NCI-H510A (cell line): Measurements from ENCODE around the gene RNF19B.
A peak's percentile ranks its signal among the peaks of the same experiment; 100 is the strongest.

Experiments used
- DNase-seq: peaks from one replicate; lab custom pipeline; 2025; lab: John Stamatoyannopoulos, UW

The RNF19B gene

DNA sequence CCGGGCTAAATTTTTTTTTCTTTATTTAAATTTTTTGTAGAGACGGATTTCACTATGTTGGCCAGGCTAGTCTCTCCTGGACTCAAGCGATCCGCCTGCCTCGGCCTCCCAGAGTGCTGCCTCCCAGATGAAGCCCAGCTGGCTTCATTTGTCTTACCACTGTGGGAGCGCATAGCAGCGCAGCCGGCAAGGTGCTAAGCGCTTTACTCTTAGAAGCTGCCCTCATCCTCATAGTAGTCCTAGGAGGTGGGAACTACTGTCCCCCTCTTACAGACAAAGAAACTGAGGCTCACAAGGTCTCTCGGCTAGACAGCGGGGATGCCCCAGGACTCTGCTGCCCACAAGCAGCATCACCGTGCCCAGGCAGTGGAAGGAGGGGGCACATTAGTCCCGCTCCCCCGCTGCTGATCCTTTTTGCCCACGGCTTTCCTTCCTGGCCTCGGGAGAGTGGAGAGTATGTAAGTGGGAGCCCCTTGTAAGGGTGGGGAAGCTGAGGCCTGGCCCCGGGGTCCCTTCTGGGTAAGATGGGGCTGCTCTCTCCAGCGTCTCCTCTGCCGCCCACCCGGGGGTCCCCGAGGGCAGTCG lies 64.1 kb downstream of the RNF19B start:
- DNase-seq: no peak

DNA sequence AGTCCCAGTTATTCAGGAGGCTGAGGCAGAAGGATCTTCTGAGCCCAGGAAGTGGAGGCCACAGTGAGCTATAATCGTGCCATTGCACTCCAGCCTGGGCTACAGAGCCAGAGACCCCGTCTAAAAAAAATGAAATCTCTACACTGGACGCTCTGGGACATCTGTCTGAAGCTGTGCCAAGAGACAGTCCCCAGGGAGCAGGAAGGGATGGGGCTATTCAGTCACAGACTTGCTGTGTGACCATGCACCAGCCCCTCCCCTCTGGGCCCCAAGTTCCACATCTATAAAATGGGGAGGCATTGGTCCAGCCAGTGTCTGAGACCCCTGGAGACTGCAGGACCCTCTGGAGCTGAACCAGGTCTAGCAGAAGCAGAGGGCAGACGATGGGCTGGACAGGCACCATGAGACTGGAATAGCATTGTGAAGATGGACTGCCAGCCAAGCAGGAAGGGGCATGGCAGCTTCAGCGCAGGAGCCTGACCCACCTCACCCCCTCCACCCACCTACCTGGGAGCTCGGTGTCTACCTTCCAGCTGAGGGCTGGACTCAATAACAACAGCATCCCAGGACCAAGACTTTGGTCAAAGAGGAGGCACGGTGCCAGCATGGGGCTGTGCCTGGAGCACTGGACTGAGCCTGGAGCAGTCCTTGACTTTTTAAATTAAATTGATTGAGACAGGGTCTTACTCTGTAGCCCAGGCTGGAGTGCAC lies 64.9 kb downstream of the RNF19B start:
- no peak for DNase-seq

DNA sequence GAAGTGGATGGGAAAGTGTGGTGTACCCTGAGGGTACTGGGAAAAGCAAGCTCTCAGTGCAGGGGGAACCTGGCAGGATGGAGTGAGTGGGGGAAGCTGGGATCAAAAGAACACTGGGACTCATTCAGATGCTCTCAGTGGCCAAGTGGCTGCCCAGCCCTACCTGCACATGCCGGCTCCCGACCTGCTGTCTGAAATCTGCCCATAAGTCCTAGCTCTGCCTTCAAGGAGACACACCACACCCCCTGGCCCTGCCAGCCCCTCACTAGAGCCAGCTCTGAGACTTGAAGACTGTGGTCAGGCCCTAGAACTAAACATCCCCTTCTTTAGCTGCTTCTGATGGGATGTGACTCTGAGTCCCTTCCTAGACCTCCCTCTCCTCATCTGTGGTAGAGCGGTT lies 65.7 kb downstream of the RNF19B start:
- DNase-seq: no peak

DNA sequence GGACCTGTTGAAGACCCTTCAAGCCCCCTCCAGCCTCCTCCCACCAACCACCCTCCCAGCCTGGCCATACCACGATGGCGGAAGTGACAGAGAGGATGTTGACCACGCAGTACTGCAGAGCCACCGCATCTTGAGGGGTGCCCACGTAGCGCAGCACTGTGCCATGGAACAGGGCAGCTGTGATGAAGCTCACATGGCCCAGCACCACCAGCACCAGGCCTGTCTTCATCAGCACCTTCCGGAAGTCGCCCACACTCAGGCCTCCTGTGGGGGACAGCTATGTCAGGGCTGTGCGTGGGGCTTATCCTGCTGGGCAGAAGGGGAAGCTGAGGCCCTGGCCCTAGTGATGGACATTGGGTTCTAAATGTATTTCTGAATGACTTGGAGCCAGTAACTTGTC lies 66.6 kb downstream of the RNF19B start:
- no peak for DNase-seq

DNA sequence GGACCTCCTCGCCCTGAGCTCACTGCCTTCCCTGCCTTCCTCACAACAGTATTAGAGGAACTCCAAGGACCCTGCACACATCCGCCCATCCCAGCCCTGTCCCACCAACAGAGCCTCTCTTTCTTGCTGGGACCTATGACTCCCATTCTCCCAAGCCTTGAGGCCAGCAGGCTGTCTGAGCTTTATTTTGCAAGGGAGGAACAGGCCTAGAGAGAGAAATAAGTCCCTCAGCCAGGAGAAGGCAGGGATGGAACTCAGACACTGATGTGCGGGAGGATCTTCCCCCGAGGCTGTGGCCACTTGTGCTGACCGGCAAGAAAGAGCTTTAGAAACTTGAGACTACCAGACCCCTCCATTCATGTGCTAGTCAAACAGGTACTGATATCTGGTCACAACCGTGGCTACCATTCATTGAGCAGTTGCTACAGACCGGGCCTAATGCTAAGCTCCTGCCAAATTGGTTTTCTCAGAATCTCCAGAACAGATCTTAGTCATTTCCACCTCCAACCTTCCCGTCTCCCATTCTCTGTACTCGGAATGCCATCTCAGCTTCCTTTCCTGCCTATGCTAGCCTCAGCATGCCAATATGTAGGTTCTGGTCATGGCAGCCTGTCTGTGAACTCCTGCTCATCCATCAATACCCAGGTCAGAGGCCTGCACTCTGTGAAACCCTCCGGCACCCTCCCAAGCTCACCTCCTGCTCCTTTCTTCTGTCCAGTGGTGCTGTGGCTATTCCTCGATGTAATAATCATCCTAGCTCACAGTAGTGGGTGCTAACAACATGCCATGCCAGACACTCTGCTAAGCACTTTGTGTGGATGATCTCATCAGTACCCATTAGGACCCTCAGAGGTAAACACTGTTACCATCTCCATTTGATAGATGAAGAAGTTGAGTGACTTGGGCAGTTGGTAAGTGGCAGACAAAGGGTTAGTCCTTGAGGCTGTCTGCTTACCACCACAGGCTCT lies 67.2 kb downstream of the RNF19B start:
- DNase-seq: no peak

DNA sequence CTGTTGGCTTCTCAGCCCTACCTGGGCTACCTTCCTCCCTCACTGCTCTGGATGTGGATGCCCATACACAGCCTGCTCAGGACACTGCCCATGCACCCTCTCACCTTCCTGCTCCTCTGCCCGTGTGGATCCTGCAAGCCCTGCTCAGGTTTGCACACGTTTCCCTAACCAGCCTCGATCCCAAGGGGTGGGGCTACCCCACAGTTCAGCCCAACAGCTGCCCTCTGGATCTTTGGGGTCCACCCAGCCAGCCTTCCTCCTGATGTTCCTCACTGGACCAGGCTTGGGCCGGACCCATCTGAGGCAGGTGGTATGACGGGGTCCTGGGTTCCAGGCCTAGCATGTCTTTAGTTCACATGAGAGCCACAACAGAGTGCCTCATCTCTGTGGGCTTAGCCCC lies 68.2 kb downstream of the RNF19B start:
- no peak for DNase-seq

DNA sequence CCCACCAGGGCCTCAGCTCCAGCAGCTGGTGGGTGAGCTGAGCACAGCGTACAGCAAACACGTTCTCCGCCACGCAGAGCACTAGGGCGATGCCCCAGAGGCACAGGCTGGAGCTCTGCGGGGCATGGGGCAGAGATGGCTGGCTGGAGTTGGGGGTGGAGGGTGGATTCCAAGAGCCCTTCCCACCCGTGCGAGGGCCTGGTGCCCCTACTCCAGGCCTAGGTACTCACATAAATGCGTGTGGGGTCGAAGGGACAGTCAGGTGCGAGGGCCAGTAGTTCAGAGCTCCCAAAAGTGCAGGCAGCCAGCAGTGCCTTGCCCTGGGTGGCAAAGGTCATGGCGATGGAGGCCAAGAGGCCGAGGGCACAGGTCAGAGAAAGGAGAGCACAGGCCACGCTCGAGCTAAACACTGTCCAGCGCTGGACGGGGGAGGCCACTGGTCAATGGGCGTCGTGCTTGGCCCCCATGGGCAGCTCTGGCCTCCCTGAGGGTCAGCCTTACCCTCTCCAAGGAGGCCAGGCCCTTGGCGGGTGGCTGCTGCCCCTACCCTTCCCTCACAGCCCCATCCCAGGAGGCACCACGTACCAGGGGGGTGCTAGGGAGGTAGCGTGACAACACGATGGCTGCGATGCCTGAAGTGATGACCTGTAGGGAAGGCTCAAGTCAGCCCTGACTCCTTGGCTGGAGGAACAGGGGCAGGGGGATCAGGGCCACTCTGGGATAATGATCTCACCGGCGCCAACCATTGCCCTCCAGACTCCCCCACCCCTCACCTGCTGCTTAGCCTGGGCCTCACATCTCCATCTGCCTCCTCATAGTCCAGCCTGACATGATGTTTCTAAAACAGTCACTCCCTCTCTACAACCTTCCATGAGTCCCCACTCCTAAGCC lies 69.0 kb downstream of the RNF19B start:
- no peak for DNase-seq

DNA sequence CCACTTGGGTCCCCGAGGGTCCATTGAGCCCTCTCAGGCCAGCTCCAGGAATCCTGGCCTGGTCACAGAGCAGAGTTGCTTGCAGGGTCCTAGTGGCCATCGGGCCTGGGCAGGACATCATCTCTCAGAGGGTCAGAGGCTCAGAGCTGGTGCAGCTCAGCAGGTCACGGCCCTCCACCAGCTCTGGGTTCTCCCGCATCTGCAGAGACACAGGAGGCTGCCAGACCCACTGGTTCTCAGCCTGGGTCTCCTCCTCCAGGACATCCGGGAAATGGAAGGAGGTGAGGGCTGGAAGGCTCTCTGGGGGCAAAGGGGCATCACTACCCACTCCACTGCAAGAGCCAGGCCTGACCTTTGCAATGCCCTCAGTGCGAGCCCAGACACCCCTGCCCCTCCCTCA lies 69.9 kb downstream of the RNF19B start:
- DNase-seq: no peak

DNA sequence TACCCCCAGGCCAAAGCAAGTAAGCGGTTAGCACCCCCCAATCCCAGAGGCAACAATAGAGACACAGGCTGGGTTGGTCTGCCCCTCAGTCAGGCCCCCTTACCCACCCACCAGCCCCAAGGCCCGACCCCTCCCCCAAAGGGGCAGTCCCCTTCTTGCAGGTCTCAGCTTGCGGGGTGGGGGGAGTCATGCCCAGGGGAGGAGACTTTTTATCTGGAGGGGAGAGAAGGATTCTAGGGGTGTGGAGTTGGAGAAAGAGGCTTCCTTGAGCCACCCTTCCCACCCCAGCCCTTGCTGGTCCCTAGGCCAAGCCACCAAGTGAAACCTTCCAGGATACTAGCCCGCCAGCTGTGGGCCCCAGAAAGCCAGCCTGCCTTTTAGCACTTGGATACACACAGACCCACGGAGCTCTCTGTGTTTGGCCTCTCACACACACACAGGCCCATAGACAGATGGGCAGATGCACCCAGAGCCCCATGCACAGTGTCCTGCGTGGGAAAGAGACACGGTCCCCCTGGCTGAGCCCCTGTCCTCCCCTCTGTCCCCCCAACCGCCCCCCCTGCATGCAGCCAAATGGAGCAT lies 70.5 kb downstream of the RNF19B start:
- no peak for DNase-seq

DNA sequence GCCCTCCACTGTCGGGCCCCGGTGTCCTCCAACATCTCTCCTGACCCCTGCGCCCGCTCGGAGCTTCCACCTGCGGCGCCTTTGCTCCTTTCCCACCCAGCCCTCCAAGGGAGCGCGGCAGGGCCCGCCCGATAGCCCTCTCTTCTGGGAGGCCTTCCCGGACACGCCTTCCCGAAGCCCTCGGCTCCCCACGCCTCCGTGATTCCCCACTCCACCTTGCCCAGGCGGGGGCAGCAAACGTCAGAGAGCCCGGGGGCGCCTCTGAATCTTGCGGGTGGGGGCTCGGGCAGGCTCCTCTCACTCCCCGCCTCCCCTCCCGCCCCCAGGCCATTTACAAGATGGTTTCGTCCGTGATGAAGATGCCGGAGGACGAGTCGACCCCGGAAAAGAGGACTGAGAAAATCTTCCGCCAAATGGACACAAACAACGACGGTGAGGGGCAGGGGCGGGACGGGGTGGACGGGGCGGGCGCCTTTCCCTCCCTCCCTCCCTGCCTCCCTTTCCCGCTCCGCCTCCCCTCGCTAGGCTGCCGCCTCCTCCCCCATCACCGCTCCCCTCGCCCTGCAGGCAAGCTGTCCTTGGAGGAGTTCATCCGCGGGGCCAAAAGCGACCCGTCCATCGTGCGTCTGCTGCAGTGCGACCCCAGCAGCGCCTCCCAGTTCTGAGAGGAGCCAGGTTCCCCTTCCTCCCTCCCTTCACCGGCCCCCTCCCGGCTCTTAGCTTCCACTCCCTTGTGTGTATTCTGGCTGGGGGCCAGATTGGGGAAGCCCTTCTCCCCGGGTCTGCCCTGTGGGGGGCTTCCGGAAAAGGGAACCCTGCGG lies 71.2 kb downstream of the RNF19B start:
- peak; percentile 69 for DNase-seq

DNA sequence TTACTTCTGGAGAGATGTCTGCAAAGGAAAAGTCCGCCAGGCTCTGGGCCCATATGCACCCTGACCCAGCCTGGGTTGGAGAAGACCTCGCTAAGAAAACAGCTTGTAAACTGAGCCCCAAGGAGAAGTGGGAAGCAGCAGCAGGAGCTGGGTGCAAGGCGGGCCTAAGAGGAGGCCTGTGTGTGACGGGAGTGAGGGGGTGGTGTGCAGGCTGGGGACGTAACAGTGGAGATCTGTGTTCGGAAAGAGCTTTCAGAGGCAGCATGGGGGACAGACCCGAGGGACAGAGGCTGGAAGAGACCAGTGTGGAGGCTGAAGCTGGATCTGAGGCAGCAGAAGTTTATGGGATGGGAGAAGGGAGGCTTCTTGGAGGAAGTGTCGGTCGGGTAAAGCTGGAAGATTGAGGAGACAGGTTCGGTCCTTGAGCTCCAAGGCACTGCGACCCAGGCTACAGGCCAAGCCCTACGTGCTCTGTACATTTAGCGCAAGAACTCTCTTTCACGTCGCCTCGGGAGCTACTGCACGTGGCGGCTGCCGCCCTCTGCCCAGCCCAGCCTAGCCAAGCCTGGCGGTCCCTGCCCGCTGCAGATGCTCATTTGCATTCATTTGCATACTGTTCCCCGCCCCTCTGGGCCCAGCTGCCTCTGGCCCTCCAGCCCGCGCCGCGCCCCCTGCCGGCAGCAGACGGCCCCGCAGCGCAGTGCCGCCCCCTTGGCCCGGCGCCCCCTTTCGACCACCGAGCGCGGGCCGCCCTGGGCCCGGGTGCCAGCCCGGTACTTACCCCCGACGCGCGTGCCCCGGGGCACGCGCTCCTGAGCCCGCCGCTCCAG lies 72.0 kb downstream of the RNF19B start:
- peak; percentile 85 for DNase-seq

DNA sequence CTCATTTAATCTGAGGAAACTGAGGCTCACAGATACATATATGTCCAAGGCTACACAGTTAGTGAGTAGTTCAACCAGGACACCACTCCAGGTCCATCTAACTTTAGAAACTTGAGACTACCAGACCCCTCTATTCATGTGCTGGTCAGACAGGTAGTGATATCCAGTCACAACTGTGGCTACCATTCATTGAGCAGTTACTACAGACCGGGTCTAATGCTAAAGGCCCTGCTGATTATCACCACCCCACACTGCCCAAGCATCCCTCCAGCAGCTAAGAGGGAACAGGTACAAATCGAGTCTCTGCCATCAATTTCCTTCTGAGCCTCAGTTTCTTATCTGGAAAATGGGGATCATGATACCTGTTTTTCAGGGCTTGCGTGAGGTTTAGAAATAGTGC lies 73.0 kb downstream of the RNF19B start:
- DNase-seq: no peak

DNA sequence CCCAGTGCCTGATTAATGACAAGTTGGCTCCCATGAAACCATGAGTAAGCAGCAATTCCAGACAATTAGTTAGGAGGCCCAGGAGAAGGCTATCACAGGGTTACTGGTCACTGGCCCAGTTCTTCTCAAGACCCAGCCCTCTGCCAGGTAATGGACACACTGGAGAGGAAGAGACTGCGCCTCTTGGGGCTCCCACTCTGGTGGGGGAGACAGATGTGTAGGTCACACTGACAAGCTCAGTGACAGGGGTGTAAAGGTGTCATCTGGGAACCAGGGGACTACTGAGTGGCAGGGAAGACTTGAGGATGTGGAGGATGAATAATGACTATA lies 73.4 kb downstream of the RNF19B start:
- DNase-seq: no peak

DNA sequence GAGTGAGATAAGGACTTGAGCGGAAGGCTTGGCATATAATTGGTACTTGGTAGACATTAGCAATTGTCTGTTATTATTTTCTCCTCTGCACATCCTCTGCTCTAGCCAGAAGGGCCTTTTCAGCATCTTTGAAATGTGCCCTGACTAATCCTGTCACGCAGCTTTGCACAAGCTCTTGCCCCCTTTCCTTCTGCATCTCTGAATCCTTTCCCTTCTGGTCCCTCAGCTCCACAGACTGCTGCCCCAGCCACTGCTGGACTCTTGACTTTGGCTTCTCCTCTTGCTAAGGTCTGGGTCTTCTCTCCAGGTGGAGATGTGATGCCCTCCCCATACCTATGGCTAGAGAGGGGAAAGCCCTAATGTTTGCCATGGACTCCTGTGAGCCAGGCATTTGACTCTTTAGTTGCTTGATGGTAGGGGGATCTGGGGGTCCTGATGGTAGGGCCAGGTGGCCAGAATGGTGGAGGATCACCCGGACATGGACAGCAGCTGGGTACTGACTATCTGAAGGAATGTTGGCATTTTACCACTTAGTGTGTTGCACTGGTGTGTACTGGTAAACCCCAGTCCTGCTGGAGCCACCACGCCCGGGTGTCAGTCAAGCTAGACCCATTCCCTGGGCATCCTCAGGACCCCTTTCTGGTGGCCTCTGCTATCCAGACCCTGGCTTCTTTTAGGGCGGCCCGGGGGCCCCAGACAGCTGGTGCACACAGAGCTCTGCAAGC lies 73.9 kb downstream of the RNF19B start:
- no peak for DNase-seq

DNA sequence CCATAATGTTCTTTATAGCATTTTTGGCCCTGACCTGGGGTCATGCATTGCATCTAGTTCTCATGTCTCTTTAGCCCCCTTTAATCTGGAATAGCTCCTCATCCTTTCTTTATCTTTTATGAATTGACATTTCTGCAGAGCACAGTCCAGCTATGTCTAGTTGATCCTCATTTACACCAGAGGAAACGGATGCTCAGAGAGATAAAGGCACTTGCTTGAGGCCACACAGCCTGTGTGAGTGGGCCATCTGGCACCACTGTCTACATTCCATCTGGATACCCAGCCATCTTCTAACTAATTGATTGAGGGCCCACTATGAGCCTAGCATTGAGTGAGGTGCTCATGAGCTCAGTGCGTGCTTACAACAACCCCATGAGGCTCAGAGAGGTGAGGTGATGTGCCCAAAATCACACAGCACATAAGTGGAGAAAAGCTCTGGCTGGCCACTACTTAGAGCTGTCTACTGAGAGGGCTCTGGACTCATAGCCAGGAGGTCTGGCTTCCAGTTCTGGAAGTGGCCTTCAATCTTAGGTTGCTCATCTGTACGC lies 74.8 kb downstream of the RNF19B start:
- DNase-seq: no peak

DNA sequence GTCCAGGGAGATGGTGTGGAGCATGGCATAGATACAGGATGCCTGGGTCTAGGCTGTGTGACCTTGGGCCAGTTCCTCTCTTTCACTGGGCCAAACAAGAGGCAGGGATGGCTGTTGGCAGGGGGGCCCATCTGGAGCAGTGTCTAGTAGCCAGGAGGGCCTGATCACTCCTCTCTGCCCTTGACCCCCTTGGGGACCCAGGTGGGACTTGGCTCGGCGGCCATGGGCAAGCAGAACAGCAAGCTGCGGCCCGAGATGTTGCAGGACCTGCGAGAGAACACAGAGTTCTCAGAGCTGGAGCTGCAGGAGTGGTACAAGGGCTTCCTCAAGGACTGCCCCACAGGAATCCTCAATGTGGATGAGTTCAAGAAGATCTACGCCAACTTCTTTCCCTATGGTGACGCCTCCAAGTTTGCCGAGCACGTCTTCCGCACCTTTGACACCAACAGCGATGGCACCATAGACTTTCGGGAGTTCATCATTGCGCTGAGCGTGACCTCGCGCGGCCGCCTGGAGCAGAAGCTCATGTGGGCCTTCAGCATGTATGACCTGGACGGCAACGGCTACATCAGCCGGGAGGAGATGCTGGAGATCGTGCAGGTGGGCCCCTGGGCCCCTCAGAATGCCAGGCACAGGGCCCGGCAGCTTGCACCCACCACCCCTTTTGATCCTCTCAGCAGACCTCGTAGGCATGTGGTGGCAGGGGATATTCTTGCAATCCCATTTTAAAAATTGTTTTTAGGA lies 75.8 kb downstream of the RNF19B start:
- DNase-seq: no peak

DNA sequence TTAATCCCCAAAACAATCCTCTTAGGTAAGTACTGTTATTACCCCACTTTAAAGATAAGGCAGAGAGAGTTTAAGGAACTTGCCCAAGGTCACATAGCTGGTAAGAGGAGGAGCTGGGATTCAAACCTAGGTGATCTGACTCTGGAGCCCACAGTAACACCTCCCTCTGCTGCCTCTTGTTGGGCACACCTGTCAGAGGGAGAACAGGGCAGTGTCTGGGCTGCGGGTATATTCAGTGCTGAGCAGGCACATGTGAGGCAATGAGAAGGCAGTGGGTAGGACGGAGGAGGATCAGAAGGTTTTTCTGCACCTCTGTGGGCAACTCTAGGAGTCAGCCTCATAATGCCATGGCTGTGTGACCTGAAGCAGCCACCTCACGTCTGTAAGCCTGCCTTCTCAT lies 76.5 kb downstream of the RNF19B start:
- DNase-seq: no peak

DNA sequence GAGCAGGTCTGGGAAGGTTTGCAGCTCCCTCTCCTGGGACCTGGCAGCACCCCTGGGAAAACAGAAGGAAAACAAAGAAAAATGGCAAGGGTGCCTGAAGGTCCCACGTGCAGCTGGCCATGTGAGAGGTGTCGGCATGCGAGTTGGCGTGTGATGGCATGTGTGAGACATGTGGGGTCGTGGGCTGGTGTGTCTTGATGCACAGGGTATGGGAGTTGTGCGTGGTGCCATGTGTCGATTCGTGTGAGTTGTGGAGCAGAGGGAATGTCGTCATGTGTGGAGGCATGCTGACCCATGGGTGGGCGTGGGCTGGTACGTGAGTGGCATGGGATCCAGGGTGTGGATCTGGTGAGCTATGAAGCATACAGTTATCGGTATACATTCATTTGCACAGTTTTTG lies 77.0 kb downstream of the RNF19B start:
- no peak for DNase-seq
